ENCODE results near the gene POLR3G.
A peak's percentile ranks its signal among the peaks of the same experiment; 100 is the strongest.

POLR3G gene

DNA sequence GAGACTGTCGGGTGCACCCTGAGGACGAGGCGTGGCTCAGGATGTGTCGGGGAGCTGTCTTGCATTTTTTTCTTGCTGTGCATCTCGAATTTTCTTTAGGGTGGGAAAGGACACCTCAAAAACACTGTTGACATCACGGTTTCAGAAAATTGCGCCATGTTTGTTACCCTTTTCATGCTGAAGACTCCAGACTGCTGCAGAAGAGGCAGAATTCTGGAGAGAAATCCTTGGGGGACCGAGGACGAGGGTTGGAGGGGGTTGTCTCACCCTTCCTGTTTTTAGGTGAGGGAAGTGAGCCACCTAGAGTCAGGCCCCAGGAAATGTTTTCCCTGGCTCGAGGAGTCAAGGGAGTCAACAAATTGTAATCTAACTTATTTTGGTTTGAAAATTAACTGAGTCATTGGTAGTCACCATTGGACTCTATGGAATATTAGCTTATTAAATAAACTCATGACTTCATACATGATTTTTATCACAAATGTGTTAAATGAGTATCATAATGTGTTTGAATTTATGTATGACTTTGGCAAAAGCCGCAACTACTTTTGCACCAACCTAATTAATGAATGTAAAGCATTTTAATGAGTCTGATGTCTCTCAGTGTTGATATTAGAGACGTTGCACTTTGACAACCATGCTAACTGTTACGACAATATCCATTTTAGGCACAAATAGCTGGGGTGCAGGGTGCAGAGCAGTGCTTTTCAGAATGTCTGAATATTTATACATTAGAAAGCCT lies 55.4 kb downstream of the POLR3G start:
- H3K27ac ChIP-seq (ENCODE audit: low read depth, low read length): peak overlapping the region; percentile 54
- 0 out of 2 replicates have a peak, but pooled peaks cover under 1% of the 10 kb centered on the region for H3K36me3 ChIP-seq (ENCODE audit: insufficient read depth, low read length)
- H2AFZ ChIP-seq (ENCODE audit: low read length, unreplicated experiment): peak overlapping the region; percentile 98
- peaks cover 31% of the 10 kb centered on the region for H3K27me3 ChIP-seq (ENCODE audit: insufficient read depth, low read length)
- H3K4me3 ChIP-seq (ENCODE audit: low read depth, low read length): peak overlapping the region; percentile 96
- H3K4me1 ChIP-seq (ENCODE audit: control insufficient read depth, insufficient read depth, low read length, unreplicated experiment): peaks cover 16% of the 10 kb centered on the region
- H3K79me2 ChIP-seq (ENCODE audit: control insufficient read depth, insufficient read depth, low read length, unreplicated experiment): peaks cover 36% of the 10 kb centered on the region

GRCh38 chr5:90530736-90531487 lies 56.2 kb downstream of the POLR3G start:
- Histone ChIP-seq H2AFZ (ENCODE audit: low read length, unreplicated experiment) (peak overlapping the region; percentile 24), H3K27ac (ENCODE audit: low read depth, low read length) (no peak overlapping the region), H3K4me1 (ENCODE audit: control insufficient read depth, insufficient read depth, low read length, unreplicated experiment) (peaks cover 16% of the 10 kb centered on the region), H3K4me3 (ENCODE audit: low read depth, low read length) (peak overlapping the region; percentile 96), H3K36me3 (ENCODE audit: insufficient read depth, low read length) (no peaks in the 10 kb centered on the region), H3K27me3 (ENCODE audit: insufficient read depth, low read length) (peaks cover 37% of the 10 kb centered on the region), H3K79me2 (ENCODE audit: control insufficient read depth, insufficient read depth, low read length, unreplicated experiment) (peaks cover 35% of the 10 kb centered on the region)

DNA sequence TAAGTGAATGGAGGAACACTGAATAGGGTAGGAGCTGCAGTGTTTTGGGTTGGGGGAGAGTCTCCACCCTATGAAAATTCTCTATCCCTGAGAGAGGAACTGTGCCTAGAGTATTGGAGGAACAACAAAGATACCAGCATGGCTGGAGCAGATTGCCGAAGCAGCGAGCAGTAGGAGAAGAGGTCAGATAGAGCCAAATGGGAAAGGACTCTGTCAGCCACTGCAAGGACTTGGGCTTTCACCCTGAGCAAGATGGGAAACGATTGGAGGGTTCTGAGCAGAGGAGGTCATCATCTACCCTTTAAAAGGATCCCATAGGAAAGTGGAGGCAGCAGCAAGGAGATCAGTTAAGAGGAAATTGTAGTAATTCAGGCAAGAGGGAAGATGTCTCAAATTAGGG lies 59.1 kb downstream of the POLR3G start:
- Histone ChIP-seq H3K27me3 (ENCODE audit: insufficient read depth, low read length) (peaks cover 59% of the 10 kb centered on the region), H3K36me3 (ENCODE audit: insufficient read depth, low read length) (no peaks in the 10 kb centered on the region), H3K27ac (ENCODE audit: low read depth, low read length) (no peak overlapping the region), H3K4me1 (ENCODE audit: control insufficient read depth, insufficient read depth, low read length, unreplicated experiment) (no peaks in the 10 kb centered on the region), H3K4me3 (ENCODE audit: low read depth, low read length) (no peak overlapping the region), H3K79me2 (ENCODE audit: control insufficient read depth, insufficient read depth, low read length, unreplicated experiment) (peaks cover 6% of the 10 kb centered on the region), H2AFZ (ENCODE audit: low read length, unreplicated experiment) (no peak overlapping the region)

GRCh38 chr5:90534922-90535321 lies 60.3 kb downstream of the POLR3G start:
- H3K4me3 ChIP-seq (ENCODE audit: low read depth, low read length): no peak overlapping the region
- H3K36me3 ChIP-seq (ENCODE audit: insufficient read depth, low read length): no peaks in the 10 kb centered on the region
- H3K27me3 ChIP-seq (ENCODE audit: insufficient read depth, low read length): peaks cover 65% of the 10 kb centered on the region
- H3K79me2 ChIP-seq (ENCODE audit: control insufficient read depth, insufficient read depth, low read length, unreplicated experiment): no peaks in the 10 kb centered on the region
- no peak overlapping the region for H3K27ac ChIP-seq (ENCODE audit: low read depth, low read length)
- no peak overlapping the region for H2AFZ ChIP-seq (ENCODE audit: low read length, unreplicated experiment)
- no peaks in the 10 kb centered on the region for H3K4me1 ChIP-seq (ENCODE audit: control insufficient read depth, insufficient read depth, low read length, unreplicated experiment)

DNA sequence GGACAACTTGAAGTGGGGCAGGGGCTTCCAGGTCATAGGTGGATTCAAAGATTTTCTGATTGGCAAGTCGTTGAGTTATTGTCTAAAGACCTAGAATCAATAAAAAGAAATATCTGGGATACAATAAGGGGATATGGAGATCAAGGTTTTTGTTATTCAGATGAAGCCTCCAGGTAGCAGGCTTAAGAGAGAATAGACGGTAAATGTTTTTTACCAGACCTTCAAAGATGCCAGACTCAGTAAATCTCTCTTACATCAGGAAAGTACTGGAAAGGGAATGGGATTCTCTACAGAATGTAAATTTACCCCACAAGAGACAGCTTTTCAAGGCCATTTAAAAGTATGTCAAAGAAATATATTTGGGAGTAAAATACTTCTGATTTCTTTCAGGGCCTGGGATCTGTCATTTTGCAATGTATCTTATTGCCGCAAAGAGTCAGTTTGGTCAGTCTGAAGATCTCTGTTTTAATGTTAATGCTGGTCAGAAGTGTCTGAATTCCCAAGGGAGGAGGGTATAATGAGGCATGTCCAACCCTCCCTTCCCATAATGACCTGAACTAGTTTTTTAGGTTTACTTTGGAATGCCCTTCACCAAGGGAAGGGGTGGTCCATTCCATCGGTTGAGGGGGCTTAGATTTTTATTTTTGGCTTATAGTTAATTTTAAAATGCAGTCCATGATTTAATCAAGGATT lies 68.3 kb downstream of the POLR3G start:
- Histone ChIP-seq H3K79me2 (ENCODE audit: control insufficient read depth, insufficient read depth, low read length, unreplicated experiment) (no peaks in the 10 kb centered on the region), H2AFZ (ENCODE audit: low read length, unreplicated experiment) (no peak overlapping the region), H3K36me3 (ENCODE audit: insufficient read depth, low read length) (no peaks in the 10 kb centered on the region), H3K27me3 (ENCODE audit: insufficient read depth, low read length) (peaks cover 77% of the 10 kb centered on the region), H3K4me3 (ENCODE audit: low read depth, low read length) (no peak overlapping the region), H3K4me1 (ENCODE audit: control insufficient read depth, insufficient read depth, low read length, unreplicated experiment) (no peaks in the 10 kb centered on the region), H3K27ac (ENCODE audit: low read depth, low read length) (no peak overlapping the region)

GRCh38 chr5:90545511-90545910 lies 70.8 kb downstream of the POLR3G start:
- Histone ChIP-seq H3K79me2 (ENCODE audit: control insufficient read depth, insufficient read depth, low read length, unreplicated experiment) (no peaks in the 10 kb centered on the region), H3K27me3 (ENCODE audit: insufficient read depth, low read length) (peaks cover 85% of the 10 kb centered on the region), H3K4me1 (ENCODE audit: control insufficient read depth, insufficient read depth, low read length, unreplicated experiment) (no peaks in the 10 kb centered on the region), H2AFZ (ENCODE audit: low read length, unreplicated experiment) (no peak overlapping the region), H3K4me3 (ENCODE audit: low read depth, low read length) (no peak overlapping the region), H3K27ac (ENCODE audit: low read depth, low read length) (no peak overlapping the region), H3K36me3 (ENCODE audit: insufficient read depth, low read length) (no peaks in the 10 kb centered on the region)

DNA sequence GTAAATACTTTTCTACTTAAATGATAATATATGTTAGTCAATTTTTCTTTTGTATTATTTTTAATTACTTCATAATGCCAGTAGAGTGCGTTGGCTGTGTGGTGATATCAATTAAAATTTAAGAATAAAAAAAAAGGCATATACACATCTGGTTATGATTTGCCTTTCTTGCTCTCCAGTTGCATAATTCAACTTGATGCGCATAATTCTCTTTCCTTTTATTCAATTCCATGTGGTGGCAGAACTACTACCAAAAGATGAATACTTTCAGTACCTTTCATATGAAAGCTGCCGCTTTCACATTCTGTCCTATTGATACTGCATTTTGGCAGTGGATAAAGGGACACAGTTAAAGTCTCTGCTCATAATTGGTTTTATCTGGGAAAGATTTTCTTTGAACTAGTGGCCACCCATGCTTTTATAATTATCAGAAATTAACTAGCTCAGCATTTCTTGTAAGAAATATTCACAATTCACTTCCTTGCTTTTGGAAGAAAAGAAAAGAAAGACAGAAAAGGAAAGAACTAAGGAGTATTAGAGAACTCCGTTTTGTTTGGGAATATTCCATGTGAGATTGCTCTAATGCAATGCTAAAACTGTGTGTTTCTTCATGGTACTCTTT lies 71.7 kb downstream of the POLR3G start:
- H3K4me3 ChIP-seq (ENCODE audit: low read depth, low read length): no peak overlapping the region
- H3K27ac ChIP-seq (ENCODE audit: low read depth, low read length): no peak overlapping the region
- no peak overlapping the region for H2AFZ ChIP-seq (ENCODE audit: low read length, unreplicated experiment)
- no peaks in the 10 kb centered on the region for H3K79me2 ChIP-seq (ENCODE audit: control insufficient read depth, insufficient read depth, low read length, unreplicated experiment)
- no peaks in the 10 kb centered on the region for H3K36me3 ChIP-seq (ENCODE audit: insufficient read depth, low read length)
- no peaks in the 10 kb centered on the region for H3K4me1 ChIP-seq (ENCODE audit: control insufficient read depth, insufficient read depth, low read length, unreplicated experiment)
- peaks cover 83% of the 10 kb centered on the region for H3K27me3 ChIP-seq (ENCODE audit: insufficient read depth, low read length)

DNA sequence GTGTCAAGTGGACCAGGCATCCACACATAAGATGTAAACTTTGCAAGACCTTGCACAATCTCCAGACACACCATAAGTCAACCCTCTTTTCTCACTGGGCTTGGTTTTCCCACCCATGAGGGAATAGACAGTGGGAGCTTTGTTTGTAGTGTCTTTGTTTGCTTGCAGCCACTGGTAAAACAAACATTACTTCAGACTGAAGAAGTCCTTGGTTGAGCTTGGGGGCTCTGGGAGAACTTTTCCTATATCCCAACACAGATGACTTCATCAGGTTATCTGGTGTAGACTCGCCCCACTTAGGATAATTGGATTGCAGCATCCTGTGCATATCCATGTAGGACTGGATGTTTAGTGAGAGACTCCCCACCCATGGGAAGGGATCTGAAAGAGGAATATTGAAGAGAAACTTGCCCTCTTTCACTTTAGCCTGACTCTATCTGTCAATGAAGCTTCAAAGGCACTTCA lies 72.4 kb downstream of the POLR3G start:
- Histone ChIP-seq H3K79me2 (ENCODE audit: control insufficient read depth, insufficient read depth, low read length, unreplicated experiment) (no peaks in the 10 kb centered on the region), H3K4me3 (ENCODE audit: low read depth, low read length) (no peak overlapping the region), H3K27me3 (ENCODE audit: insufficient read depth, low read length) (peaks cover 84% of the 10 kb centered on the region), H3K4me1 (ENCODE audit: control insufficient read depth, insufficient read depth, low read length, unreplicated experiment) (no peaks in the 10 kb centered on the region), H3K27ac (ENCODE audit: low read depth, low read length) (no peak overlapping the region), H3K36me3 (ENCODE audit: insufficient read depth, low read length) (no peaks in the 10 kb centered on the region), H2AFZ (ENCODE audit: low read length, unreplicated experiment) (no peak overlapping the region)

DNA sequence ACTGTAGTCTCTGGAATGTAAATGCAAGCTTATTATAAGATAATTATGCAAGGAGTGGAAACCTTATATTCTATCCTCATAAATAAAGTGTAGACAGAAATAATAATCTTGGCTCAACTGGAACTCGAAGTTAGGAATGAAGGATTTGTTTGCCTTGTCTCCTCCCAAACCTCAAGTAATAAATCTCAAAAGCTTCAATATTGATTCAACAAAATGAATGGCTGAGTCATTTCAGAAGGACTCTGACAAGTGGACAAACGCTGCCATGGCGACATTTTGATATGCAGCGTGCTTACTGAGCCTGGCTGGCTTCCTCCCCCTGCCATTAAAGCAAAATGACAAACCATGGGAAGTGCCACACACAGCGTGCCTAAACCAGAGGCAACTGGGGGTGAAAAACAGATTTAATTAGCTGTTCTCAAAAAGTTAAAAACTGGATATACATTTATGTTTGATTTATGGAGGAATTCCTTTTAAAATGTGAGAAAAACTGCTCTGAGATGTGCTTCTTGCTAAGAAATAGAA lies 73.5 kb downstream of the POLR3G start:
- Histone ChIP-seq H2AFZ (ENCODE audit: low read length, unreplicated experiment) (no peak overlapping the region), H3K36me3 (ENCODE audit: insufficient read depth, low read length) (no peaks in the 10 kb centered on the region), H3K27ac (ENCODE audit: low read depth, low read length) (no peak overlapping the region), H3K4me1 (ENCODE audit: control insufficient read depth, insufficient read depth, low read length, unreplicated experiment) (no peaks in the 10 kb centered on the region), H3K79me2 (ENCODE audit: control insufficient read depth, insufficient read depth, low read length, unreplicated experiment) (no peaks in the 10 kb centered on the region), H3K27me3 (ENCODE audit: insufficient read depth, low read length) (peaks cover 87% of the 10 kb centered on the region), H3K4me3 (ENCODE audit: low read depth, low read length) (no peak overlapping the region)

DNA sequence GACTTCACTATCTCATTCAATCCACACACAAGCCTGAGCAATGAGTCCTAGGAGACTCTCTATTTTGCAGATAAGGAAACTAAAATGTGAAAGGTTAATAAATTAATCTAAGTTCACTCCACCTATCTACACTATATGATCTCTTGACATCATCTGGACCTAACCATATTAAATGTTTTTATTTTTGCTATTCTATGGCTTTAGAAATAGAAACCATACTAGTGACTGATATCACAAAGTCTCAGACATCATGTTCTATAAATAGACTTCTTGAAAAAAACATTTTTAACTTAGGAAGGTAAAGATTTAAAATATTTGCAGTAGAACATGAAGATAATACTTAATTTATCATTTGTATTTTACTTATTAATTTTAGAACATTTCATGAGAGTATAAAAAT lies 74.6 kb downstream of the POLR3G start:
- peaks cover 88% of the 10 kb centered on the region for H3K27me3 ChIP-seq (ENCODE audit: insufficient read depth, low read length)
- H3K4me3 ChIP-seq (ENCODE audit: low read depth, low read length): no peak overlapping the region
- no peaks in the 10 kb centered on the region for H3K4me1 ChIP-seq (ENCODE audit: control insufficient read depth, insufficient read depth, low read length, unreplicated experiment)
- H3K36me3 ChIP-seq (ENCODE audit: insufficient read depth, low read length): no peaks in the 10 kb centered on the region
- no peaks in the 10 kb centered on the region for H3K79me2 ChIP-seq (ENCODE audit: control insufficient read depth, insufficient read depth, low read length, unreplicated experiment)
- no peak overlapping the region for H2AFZ ChIP-seq (ENCODE audit: low read length, unreplicated experiment)
- no peak overlapping the region for H3K27ac ChIP-seq (ENCODE audit: low read depth, low read length)

Measured in ACC112 (cell line).